ENCODE measurements around the gene ADAM15.

GRCh38 chr1:155064111-155064831, 13.2 kb downstream of the ADAM15 start:
- TF ChIP-seq, protein P1, sequence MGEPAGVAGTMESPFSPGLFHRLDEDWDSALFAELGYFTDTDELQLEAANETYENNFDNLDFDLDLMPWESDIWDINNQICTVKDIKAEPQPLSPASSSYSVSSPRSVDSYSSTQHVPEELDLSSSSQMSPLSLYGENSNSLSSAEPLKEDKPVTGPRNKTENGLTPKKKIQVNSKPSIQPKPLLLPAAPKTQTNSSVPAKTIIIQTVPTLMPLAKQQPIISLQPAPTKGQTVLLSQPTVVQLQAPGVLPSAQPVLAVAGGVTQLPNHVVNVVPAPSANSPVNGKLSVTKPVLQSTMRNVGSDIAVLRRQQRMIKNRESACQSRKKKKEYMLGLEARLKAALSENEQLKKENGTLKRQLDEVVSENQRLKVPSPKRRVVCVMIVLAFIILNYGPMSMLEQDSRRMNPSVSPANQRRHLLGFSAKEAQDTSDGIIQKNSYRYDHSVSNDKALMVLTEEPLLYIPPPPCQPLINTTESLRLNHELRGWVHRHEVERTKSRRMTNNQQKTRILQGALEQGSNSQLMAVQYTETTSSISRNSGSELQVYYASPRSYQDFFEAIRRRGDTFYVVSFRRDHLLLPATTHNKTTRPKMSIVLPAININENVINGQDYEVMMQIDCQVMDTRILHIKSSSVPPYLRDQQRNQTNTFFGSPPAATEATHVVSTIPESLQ (CRISPR knock-in tag; IDR thresholded peaks at IDR 0.05): no peak
- TF ChIP-seq CTCF (IDR thresholded peaks at IDR 0.05): no peak
- no peak for TF ChIP-seq ZNF263 (CRISPR knock-in tag; IDR thresholded peaks at IDR 0.05; ENCODE audit: low read depth)

Data from WTC11 (cell line).